Mesothelial cell of epicardium (in vitro differentiated cells): ENCODE data around the gene PPM1B. TPM values are rescaled to one million over a fixed set of nuclear protein-coding genes. Genes with fewer than 3 reads are reported as not detected.

ENCODE experiments used
- DNase-seq, 2 experiments: peaks; one replicate each; pipeline ENCODE4 v3.0.0; 2021; ENCODE audit warnings: low spot score in 2 of 2; ENCODE audit not compliant: unreplicated experiment in 2 of 2
- H3K27ac Mint-ChIP-seq: 2 replicates; pipeline ENCODE4 v1.8.0; 2021; ENCODE audit warnings: mixed read lengths
- H3K27me3 Mint-ChIP-seq: 2 replicates; pipeline ENCODE4 v1.8.0; 2021; ENCODE audit warnings: low read depth, mixed read lengths
- H3K36me3 Mint-ChIP-seq: 2 replicates; pipeline ENCODE4 v1.8.0; 2021; ENCODE audit warnings: mixed read lengths
- H3K4me1 Mint-ChIP-seq: 2 replicates; pipeline ENCODE4 v1.8.0; 2021; ENCODE audit warnings: mixed read lengths
- H3K4me3 Mint-ChIP-seq: 2 replicates; pipeline ENCODE4 v1.8.0; 2021; ENCODE audit warnings: mild to moderate bottlenecking, moderate library complexity, mixed read lengths
- H3K9me3 Mint-ChIP-seq: 2 replicates; pipeline ENCODE4 v1.8.0; 2021; ENCODE audit warnings: mixed read lengths
- CTCF ChIP-seq: fragments of 200-600 bp; sonication (generic); IDR thresholded peaks from one replicate; pipeline ENCODE4 v1.5.0; 2021; ENCODE audit warnings: antibody characterized with exemption; ENCODE audit not compliant: unreplicated experiment
- total RNA-seq: library from RNA; stranded (reverse); gene quantifications from 3 replicates; pipeline ENCODE4 v1.2.1, GENCODE V29; 2021

Gene PPM1B
- total RNA-seq, 1 donor from 2014 or later: 36.4 TPM

GRCh38 chr2:44178950-44179349, 10.3 kb downstream of the PPM1B start:
- Mint-ChIP-seq H3K27me3 (no peaks in the 10 kb centered on the region), H3K36me3 (peaks cover 13% of the 10 kb centered on the region), H3K4me3 (no peak overlapping the region), H3K9me3 (no peaks in the 10 kb centered on the region), H3K4me1 (no peaks in the 10 kb centered on the region), H3K27ac (no peak overlapping the region)
- DNase-seq: no peak
- TF ChIP-seq CTCF: no peak

- Mint-ChIP-seq H3K27me3 (no peaks in the 10 kb centered on the region), H3K9me3 (no peaks in the 10 kb centered on the region), H3K4me1 (peaks cover 5% of the 10 kb centered on the region), H3K27ac (no peak overlapping the region), H3K36me3 (peaks cover 13% of the 10 kb centered on the region), H3K4me3 (no peak overlapping the region)
- no peak for TF ChIP-seq CTCF
- no peak for DNase-seq
These were observed 13.0 kb downstream of the PPM1B start for GRCh38 chr2:44181648-44182047.

GRCh38 chr2:44184106-44184505, 15.4 kb downstream of the PPM1B start:
- no peak for DNase-seq
- TF ChIP-seq CTCF: no peak
- Mint-ChIP-seq H3K4me1 (peaks cover 5% of the 10 kb centered on the region), H3K27ac (no peak overlapping the region), H3K9me3 (no peaks in the 10 kb centered on the region), H3K4me3 (no peak overlapping the region), H3K27me3 (no peaks in the 10 kb centered on the region), H3K36me3 (peaks cover 8% of the 10 kb centered on the region)

- H3K9me3 Mint-ChIP-seq: no peaks in the 10 kb centered on the region
- no peaks in the 10 kb centered on the region for H3K36me3 Mint-ChIP-seq
- DNase-seq: no peak
- TF ChIP-seq CTCF: no peak
- H3K4me1 Mint-ChIP-seq: peaks cover 5% of the 10 kb centered on the region
- no peak overlapping the region for H3K27ac Mint-ChIP-seq
- no peaks in the 10 kb centered on the region for H3K27me3 Mint-ChIP-seq
- H3K4me3 Mint-ChIP-seq: no peak overlapping the region
These were observed 18.1 kb downstream of the PPM1B start for GRCh38 chr2:44186810-44187209.

GRCh38 chr2:44187251-44187650, 18.6 kb downstream of the PPM1B start:
- DNase-seq: no peak
- H3K27me3 Mint-ChIP-seq: no peaks in the 10 kb centered on the region
- H3K9me3 Mint-ChIP-seq: no peaks in the 10 kb centered on the region
- H3K4me3 Mint-ChIP-seq: no peak overlapping the region
- peaks cover 5% of the 10 kb centered on the region for H3K4me1 Mint-ChIP-seq
- H3K36me3 Mint-ChIP-seq: no peaks in the 10 kb centered on the region
- H3K27ac Mint-ChIP-seq: no peak overlapping the region
- no peak for TF ChIP-seq CTCF

GRCh38 chr2:44188696-44189095, 20.0 kb downstream of the PPM1B start:
- H3K9me3 Mint-ChIP-seq: no peaks in the 10 kb centered on the region
- TF ChIP-seq CTCF: no peak
- no peaks in the 10 kb centered on the region for H3K36me3 Mint-ChIP-seq
- no peak for DNase-seq
- no peaks in the 10 kb centered on the region for H3K27me3 Mint-ChIP-seq
- peaks cover 5% of the 10 kb centered on the region for H3K4me1 Mint-ChIP-seq
- no peak overlapping the region for H3K27ac Mint-ChIP-seq
- H3K4me3 Mint-ChIP-seq: no peak overlapping the region
